Measurements from ENCODE around the gene NMS.

NMS gene

DNA sequence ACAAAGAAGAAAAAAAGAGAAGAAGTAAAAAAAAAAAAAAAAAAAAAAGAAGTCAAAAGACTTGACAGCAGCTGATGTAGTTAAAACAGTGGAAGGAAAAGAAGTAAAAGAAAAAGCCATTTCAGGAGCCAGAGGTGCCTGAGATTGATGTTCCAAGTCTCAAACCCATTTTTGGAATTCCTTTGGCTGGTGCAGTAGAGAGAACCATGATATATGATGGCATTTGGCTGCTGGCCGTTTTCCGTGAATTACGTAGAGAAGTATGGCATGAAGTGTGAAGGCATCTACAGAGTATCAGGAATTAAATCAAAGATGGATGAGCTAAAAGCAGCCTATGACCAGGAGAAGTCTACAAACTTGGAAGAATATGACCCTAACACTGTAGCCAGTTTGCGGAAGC, 45.2 kb upstream of the NMS start:
- ATAC-seq, result no peak
- TF ChIP-seq ZFP3 (CRISPR knock-in tag; IDR thresholded peaks at IDR 0.05) (no peak), ZNF8 (CRISPR knock-in tag; IDR thresholded peaks at IDR 0.05) (no peak), ESRRG (CRISPR knock-in tag; IDR thresholded peaks at IDR 0.05) (no peak), RARB (CRISPR knock-in tag; IDR thresholded peaks at IDR 0.05) (no peak), SNAI2 (CRISPR knock-in tag; IDR thresholded peaks at IDR 0.05) (no peak), GLIS3 (CRISPR knock-in tag; IDR thresholded peaks at IDR 0.05) (no peak), TCF4 (CRISPR knock-in tag; IDR thresholded peaks at IDR 0.05; ENCODE audit: borderline replicate concordance) (no peak), BACH2 (CRISPR knock-in tag; IDR thresholded peaks at IDR 0.05; ENCODE audit: borderline replicate concordance) (no peak), ISL1 (CRISPR knock-in tag; IDR thresholded peaks at IDR 0.05) (no peak), PPARA (CRISPR knock-in tag; IDR thresholded peaks at IDR 0.05; ENCODE audit: borderline replicate concordance) (no peak), TOX (CRISPR knock-in tag; IDR thresholded peaks at IDR 0.05; ENCODE audit: borderline replicate concordance) (no peak), ZNF70 (CRISPR knock-in tag; IDR thresholded peaks at IDR 0.05) (no peak), ZC3H10 (CRISPR knock-in tag; IDR thresholded peaks at IDR 0.05) (no peak)
- TF ChIP-seq, protein P1, sequence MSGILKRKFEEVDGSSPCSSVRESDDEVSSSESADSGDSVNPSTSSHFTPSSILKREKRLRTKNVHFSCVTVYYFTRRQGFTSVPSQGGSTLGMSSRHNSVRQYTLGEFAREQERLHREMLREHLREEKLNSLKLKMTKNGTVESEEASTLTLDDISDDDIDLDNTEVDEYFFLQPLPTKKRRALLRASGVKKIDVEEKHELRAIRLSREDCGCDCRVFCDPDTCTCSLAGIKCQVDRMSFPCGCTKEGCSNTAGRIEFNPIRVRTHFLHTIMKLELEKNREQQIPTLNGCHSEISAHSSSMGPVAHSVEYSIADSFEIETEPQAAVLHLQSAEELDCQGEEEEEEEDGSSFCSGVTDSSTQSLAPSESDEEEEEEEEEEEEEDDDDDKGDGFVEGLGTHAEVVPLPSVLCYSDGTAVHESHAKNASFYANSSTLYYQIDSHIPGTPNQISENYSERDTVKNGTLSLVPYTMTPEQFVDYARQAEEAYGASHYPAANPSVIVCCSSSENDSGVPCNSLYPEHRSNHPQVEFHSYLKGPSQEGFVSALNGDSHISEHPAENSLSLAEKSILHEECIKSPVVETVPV (CRISPR knock-in tag; IDR thresholded peaks at IDR 0.05), result no peak

GRCh38 chr2:100425573-100426383, 44.5 kb upstream of the NMS start:
- TF ChIP-seq SNAI2 (CRISPR knock-in tag; IDR thresholded peaks at IDR 0.05) (no peak), TSHZ2 (CRISPR knock-in tag; IDR thresholded peaks at IDR 0.05) (no peak), ISL1 (CRISPR knock-in tag; IDR thresholded peaks at IDR 0.05) (no peak)

GRCh38 chr2:100426384-100426720, 43.9 kb upstream of the NMS start:
- no peak for TF ChIP-seq ZNF565 (CRISPR knock-in tag; conservative IDR thresholded peaks at IDR 0.05; ENCODE audit: low read depth)
- no peak for TF ChIP-seq RARB (CRISPR knock-in tag; IDR thresholded peaks at IDR 0.05)
- no peak for TF ChIP-seq PATZ1 (CRISPR knock-in tag; IDR thresholded peaks at IDR 0.05; ENCODE audit: borderline replicate concordance)
- TF ChIP-seq TOX (CRISPR knock-in tag; IDR thresholded peaks at IDR 0.05; ENCODE audit: borderline replicate concordance), result no peak
- no peak for TF ChIP-seq ZNF8 (CRISPR knock-in tag; IDR thresholded peaks at IDR 0.05)
- no peak for TF ChIP-seq ESRRG (CRISPR knock-in tag; IDR thresholded peaks at IDR 0.05)
- no peak for TF ChIP-seq ZNF70 (CRISPR knock-in tag; IDR thresholded peaks at IDR 0.05)
- TF ChIP-seq TCF4 (CRISPR knock-in tag; IDR thresholded peaks at IDR 0.05; ENCODE audit: borderline replicate concordance), result no peak
- no peak for TF ChIP-seq BACH2 (CRISPR knock-in tag; IDR thresholded peaks at IDR 0.05; ENCODE audit: borderline replicate concordance)
- TF ChIP-seq ZFP3 (CRISPR knock-in tag; IDR thresholded peaks at IDR 0.05), result no peak
- no peak for TF ChIP-seq TSHZ2 (CRISPR knock-in tag; IDR thresholded peaks at IDR 0.05)
- ATAC-seq, result no peak

More at GRCh38 chr2:100425573-100426383, 44.5 kb upstream of the NMS start:
- ATAC-seq, result no peak

- ATAC-seq, result no peak
- TF ChIP-seq ZNF70 (CRISPR knock-in tag; IDR thresholded peaks at IDR 0.05) (no peak), OSR1 (CRISPR knock-in tag; IDR thresholded peaks at IDR 0.05) (no peak), TSHZ2 (CRISPR knock-in tag; IDR thresholded peaks at IDR 0.05) (no peak), ZC3H10 (CRISPR knock-in tag; IDR thresholded peaks at IDR 0.05) (no peak)
Observed at GRCh38 chr2:100427111-100427510, 43.2 kb upstream of the NMS start.

Measured in SK-N-SH treated with all-trans-retinoic acid at 6 μM for 48 hours (cell line).